H1 (cell line): Measurements from ENCODE around the gene RAI14. TPM values are rescaled to one million over a fixed set of nuclear protein-coding genes. Genes with fewer than 3 reads are reported as not detected.
"Not testable (repeated sequence)": the region's sequence is repeated elsewhere in the genome, so short reads cannot be mapped to it uniquely, and the experiment has no call there.

Experiments used
- CTCF ChIA-PET: fragments of 300-600 bp; sonication (Branson Sonifier 250); formaldehyde crosslinking; loops from one replicate; lab custom pipeline; 2021; ENCODE audit not compliant: partially characterized antibody; lab: Charles Lee
- POLR2A ChIA-PET: fragments of 300-600 bp; sonication (Branson Sonifier 250); formaldehyde crosslinking; loops from one replicate; lab custom pipeline; 2021; ENCODE audit warnings: inconsistent platforms; ENCODE audit not compliant: partially characterized antibody; lab: Charles Lee
- DNase-seq, 2 experiments: peaks; one replicate each; pipeline versions ENCODE4 v3.0.0 to v3.0.0-alpha.2; 2010 to 2022; ENCODE audit warnings: low spot score in 2 of 2, low read depth in 1 of 2, mixed read lengths in 1 of 2
- FAIRE-seq: peaks from 2 replicates; lab custom pipeline; 2011; peaks lifted over from hg19 to GRCh38; lab: Jason Lieb, UNC
- H2AFZ ChIP-seq: 2 replicates; pipeline ENCODE4 v1.8.1; 2012; ENCODE audit warnings: low read length, inconsistent platforms
- H2AK5ac ChIP-seq: 2 replicates; pipeline ENCODE4 v1.6.1; 2013; ENCODE audit warnings: low read depth, low read length
- H2BK120ac ChIP-seq: replicated peaks from 2 replicates; pipeline ENCODE3; 2013; ENCODE audit warnings: low read depth, low read length, inconsistent platforms
- H2BK12ac ChIP-seq: 2 replicates; pipeline ENCODE4 v1.6.1; 2013; ENCODE audit warnings: low read depth, low read length
- H2BK15ac ChIP-seq: 2 replicates; pipeline ENCODE4 v1.6.1; 2013; ENCODE audit warnings: low read length
- H2BK20ac ChIP-seq: 2 replicates; pipeline ENCODE4 v1.6.1; 2013; ENCODE audit warnings: low read length
- H2BK5ac ChIP-seq: 2 replicates; pipeline ENCODE4 v1.6.1; 2013; ENCODE audit warnings: low read depth, low read length
- H3K14ac ChIP-seq: 2 replicates; pipeline ENCODE4 v1.6.1; 2013; ENCODE audit warnings: inconsistent platforms; ENCODE audit not compliant: insufficient read length
- H3K18ac ChIP-seq: 2 replicates; pipeline ENCODE4 v1.6.1; 2013; ENCODE audit warnings: low read length; ENCODE audit errors: extremely low read depth
- H3K23ac ChIP-seq: 2 replicates; pipeline ENCODE4 v1.6.1; 2013; ENCODE audit warnings: inconsistent platforms; ENCODE audit not compliant: insufficient read length
- H3K23me2 ChIP-seq: 2 replicates; pipeline ENCODE4 v1.6.1; 2013; ENCODE audit warnings: low read depth, low read length
- H3K27ac ChIP-seq: 2 replicates; pipeline ENCODE4 v1.6.1; 2011; ENCODE audit warnings: low read depth, low read length, inconsistent platforms
- H3K27me3 ChIP-seq, 4 experiments: replicated peaks in 1 of 4; 1 replicate in 1 of 4; 2 replicates in 3 of 4; pipeline versions ENCODE4 v1.6.1 to v1.8.1; 2011 to 2013; ENCODE audit warnings: low read length in 3 of 4, mild to moderate bottlenecking in 3 of 4, inconsistent platforms in 2 of 4, mixed read lengths in 2 of 4, moderate library complexity in 1 of 4; ENCODE audit not compliant: control insufficient read depth in 3 of 4, insufficient read depth in 3 of 4; ENCODE audit errors: extremely low read depth in 1 of 4
- H3K36me3 ChIP-seq, 4 experiments: 2 replicates each; pipeline versions ENCODE4 v1.6.1 to v1.8.1; 2011 to 2013; ENCODE audit warnings: mild to moderate bottlenecking in 4 of 4, low read length in 3 of 4, moderate library complexity in 2 of 4, control low read depth in 1 of 4, inconsistent platforms in 1 of 4; ENCODE audit not compliant: insufficient read depth in 4 of 4, control insufficient read depth in 2 of 4
- H3K4ac ChIP-seq: replicated peaks from 2 replicates; pipeline ENCODE3; 2013; ENCODE audit warnings: low read length, low read depth, mixed read lengths, inconsistent platforms; ENCODE audit not compliant: insufficient read length
- H3K4me1 ChIP-seq, 4 experiments: replicated peaks in 1 of 4; 1 replicate in 1 of 4; 2 replicates in 3 of 4; pipeline versions ENCODE4 v1.6.1 to v1.8.1; 2011 to 2013; ENCODE audit warnings: low read length in 3 of 4, inconsistent platforms in 2 of 4, mixed read lengths in 1 of 4; ENCODE audit not compliant: insufficient read depth in 4 of 4, control insufficient read depth in 3 of 4
- H3K4me2 ChIP-seq, 2 experiments: 2 replicates each; pipeline versions ENCODE4 v1.6.1 to v1.8.1; 2011 to 2013; ENCODE audit warnings: low read depth in 2 of 2, low read length in 2 of 2, control low read depth in 1 of 2, inconsistent platforms in 1 of 2, mild to moderate bottlenecking in 1 of 2; ENCODE audit not compliant: insufficient read depth in 1 of 2
- H3K4me3 ChIP-seq, 4 experiments: fragments of 200-600, 300-600 bp in 1 of 4; sonication (generic), shearing (Covaris generic), sonication (Bioruptor Twin) in 1 of 4; 2 replicates each; pipeline versions ENCODE4 v1.5.1 to v1.8.1; 2011 to 2016; ENCODE audit warnings: low read length in 4 of 4, low read depth in 3 of 4, control low read depth in 2 of 4, inconsistent platforms in 2 of 4, mild to moderate bottlenecking in 2 of 4, mixed read lengths in 1 of 4, moderate library complexity in 1 of 4; ENCODE audit not compliant: insufficient read depth in 2 of 4; ENCODE audit errors: extremely low read depth in 1 of 4
- H3K56ac ChIP-seq: replicated peaks from 2 replicates; pipeline ENCODE3; 2013; ENCODE audit warnings: low read depth, mild to moderate bottlenecking, mixed read lengths, low read length, inconsistent platforms; ENCODE audit not compliant: insufficient read length
- H3K79me1 ChIP-seq: 2 replicates; pipeline ENCODE4 v1.6.1; 2013; ENCODE audit warnings: low read depth, low read length, control low read depth
- H3K79me2 ChIP-seq, 2 experiments: 2 replicates each; pipeline versions ENCODE4 v1.6.1 to v1.8.1; 2012 to 2013; ENCODE audit warnings: low read length in 2 of 2, mild to moderate bottlenecking in 2 of 2, inconsistent platforms in 1 of 2; ENCODE audit not compliant: insufficient read depth in 2 of 2, control insufficient read depth in 1 of 2
- H3K9ac ChIP-seq, 4 experiments: replicated peaks in 1 of 4; 1 replicate in 1 of 4; 2 replicates in 3 of 4; pipeline versions ENCODE4 v1.6.1 to v1.8.1; 2011 to 2013; ENCODE audit warnings: low read depth in 3 of 4, low read length in 3 of 4, control low read depth in 2 of 4, mild to moderate bottlenecking in 2 of 4, moderate library complexity in 2 of 4, inconsistent platforms in 1 of 4; ENCODE audit errors: extremely low read depth in 1 of 4
- H3K9me3 ChIP-seq, 2 experiments: 2 replicates each; pipeline versions ENCODE4 v1.6.1 to v1.8.1; 2012 to 2013; ENCODE audit warnings: mild to moderate bottlenecking in 2 of 2, moderate library complexity in 2 of 2, control low read depth in 1 of 2, inconsistent platforms in 1 of 2, low read depth in 1 of 2, low read length in 1 of 2, mixed read lengths in 1 of 2; ENCODE audit not compliant: insufficient read depth in 2 of 2
- H4K20me1 ChIP-seq, 2 experiments: replicated peaks in 1 of 2; 2 replicates each; pipeline versions ENCODE3 to v1.8.1; 2011 to 2013; ENCODE audit warnings: inconsistent platforms in 2 of 2, low read length in 2 of 2, mild to moderate bottlenecking in 1 of 2; ENCODE audit not compliant: insufficient read depth in 2 of 2, control insufficient read depth in 1 of 2
- H4K5ac ChIP-seq: 2 replicates; pipeline ENCODE4 v1.6.1; 2013; ENCODE audit warnings: low read length, low read depth, mixed read lengths, inconsistent platforms; ENCODE audit not compliant: insufficient read length
- H4K8ac ChIP-seq: 2 replicates; pipeline ENCODE4 v1.8.0; 2013; ENCODE audit warnings: mild to moderate bottlenecking, moderate library complexity, low read length, inconsistent platforms; ENCODE audit not compliant: insufficient read depth; ENCODE audit errors: extremely low read depth
- H4K91ac ChIP-seq: replicated peaks from 2 replicates; pipeline ENCODE3; 2013; ENCODE audit warnings: low read length, mixed read lengths, inconsistent platforms; ENCODE audit not compliant: insufficient read length
- ASH2L ChIP-seq: fragments of 200-600, 300-600 bp; sonication (generic); IDR thresholded peaks from one replicate; pipeline ENCODE4 v1.7.1; 2017; ENCODE audit warnings: low read length
- CHD1 ChIP-seq: IDR thresholded peaks from 2 replicates; pipeline ENCODE4 v1.6.1; 2012; ENCODE audit warnings: low read depth, low read length, improper control_type of control experiment
- PHF8 ChIP-seq: fragments of 200-600 bp; sonication (generic); conservative IDR thresholded peaks from 2 replicates; pipeline ENCODE4 v1.7.1; 2012; ENCODE audit warnings: low read depth, mild to moderate bottlenecking, inconsistent platforms, low read length, moderate library complexity
- RXRA ChIP-seq: IDR thresholded peaks from 2 replicates; pipeline ENCODE4 v1.6.1; 2011; ENCODE audit warnings: low read depth, mild to moderate bottlenecking, low read length, moderate library complexity; ENCODE audit not compliant: insufficient read depth
- YY1 ChIP-seq: IDR thresholded peaks from 2 replicates; pipeline ENCODE4 v1.6.1; 2011; ENCODE audit warnings: low read depth, mild to moderate bottlenecking, low read length
- ZNF274 ChIP-seq: IDR thresholded peaks from 2 replicates; pipeline ENCODE4 v1.7.0; 2012; ENCODE audit warnings: low read length, borderline replicate concordance; ENCODE audit errors: extremely low read depth
- WGBS, 2 experiments: shearing (Covaris generic) in 1 of 2; methylation state at CpG; one replicate each; pipeline versions ENCODE4 v1.1.6 to v1.1.7; 2013 to 2015; ENCODE audit warnings: low lambda C conversion rate in 2 of 2, mixed read lengths in 2 of 2, inconsistent platforms in 1 of 2, low coverage in 1 of 2, missing lambda C conversion rate in 1 of 2; ENCODE audit not compliant: insufficient replicate concordance in 2 of 2, insufficient coverage in 1 of 2, insufficient read length in 1 of 2; ENCODE audit errors: extremely low coverage in 1 of 2, missing lambda C conversion rate in 1 of 2; 5-methylcytosine and 5-hydroxymethylcytosine counted together
- polyA plus RNA-seq, 7 experiments: library from polyadenylated mRNA; depleted of rRNA in 3 of 7; stranded (reverse) in 5 of 7; unstranded in 2 of 7; fragments of >200 nt in 5 of 7; fragments of 200-250 nt in 2 of 7; gene quantifications; 1 replicate in 5 of 7; 2 replicates in 1 of 7; 4 replicates in 1 of 7; pipeline versions ENCODE4 v1.2.1 to v1.2.3, GENCODE V29; 2011 to 2013; ENCODE audit warnings: missing spikeins in 2 of 7, mixed read lengths in 2 of 7
- total RNA-seq: library from RNA; stranded (reverse); fragmentation: NEBNext Ultra II Directional; extraction: Animal tissue kit (Norgen Biotek cat#: 25700); gene quantifications from 2 replicates; pipeline ENCODE4 v1.2.1, GENCODE V29; 2021

Gene RAI14
- total and polyA plus RNA-seq, 2 of the 8 experiments (the other 6 are each of a cell fraction or from before 2014, with no cell fraction given), result 48.4 to 210 TPM

- no peak for TF ChIP-seq RXRA
- TF ChIP-seq ASH2L, result no peak
- no peak for TF ChIP-seq YY1
- TF ChIP-seq PHF8, result no peak
- TF ChIP-seq ZNF274, result no peak
- no peak for TF ChIP-seq CHD1
Measured at GRCh38 chr5:34751807-34752736, 95.9 kb downstream of the RAI14 start (continued).

- not testable (repeated sequence) for FAIRE-seq, H2AFZ ChIP-seq
- WGBS, 2 experiments, result 100% methylated on average over 2 of the region's 2 CpGs; no CpG with 5 or more reads in 1 of the 2 experiments
Measured at GRCh38 chr5:34753236-34753635, 97.1 kb downstream of the RAI14 start.

More at GRCh38 chr5:34753236-34753635, 97.1 kb downstream of the RAI14 start:
- H3K9ac ChIP-seq, H4K5ac ChIP-seq, H4K8ac ChIP-seq, H4K20me1 ChIP-seq, H2BK5ac ChIP-seq, H3K23me2 ChIP-seq, DNase-seq, H3K79me1 ChIP-seq, H3K56ac ChIP-seq, H4K91ac ChIP-seq, H3K4me2 ChIP-seq, H3K9me3 ChIP-seq, H3K27ac ChIP-seq, H2BK120ac ChIP-seq, H3K4me1 ChIP-seq, H3K4me3 ChIP-seq, H3K18ac ChIP-seq, H2BK20ac ChIP-seq, H3K14ac ChIP-seq, H3K23ac ChIP-seq, H2BK15ac ChIP-seq, H2AK5ac ChIP-seq, POLR2A ChIA-PET, H3K27me3 ChIP-seq, H3K4ac ChIP-seq, H2BK12ac ChIP-seq: not testable (repeated sequence)
- Histone ChIP-seq H3K36me3 (peaks cover 5 to 14% (median 11%) of the 10 kb centered on the region in 4 experiments; a peak in 7 of 8 replicates), H3K79me2 (peaks cover 0 to 86% of the 10 kb centered on the region in 2 experiments; a peak in 3 of 4 replicates)
- CTCF ChIA-PET, result interaction anchor here (0.7 to 1.2 kb wide), 4 partner anchors 15 to 705 kb away, joined by 3 to 5 read pairs (median 4); no protein-coding TSS in a partner anchor
